ENCODE measurements around the gene PMF1.

PMF1 gene

DNA sequence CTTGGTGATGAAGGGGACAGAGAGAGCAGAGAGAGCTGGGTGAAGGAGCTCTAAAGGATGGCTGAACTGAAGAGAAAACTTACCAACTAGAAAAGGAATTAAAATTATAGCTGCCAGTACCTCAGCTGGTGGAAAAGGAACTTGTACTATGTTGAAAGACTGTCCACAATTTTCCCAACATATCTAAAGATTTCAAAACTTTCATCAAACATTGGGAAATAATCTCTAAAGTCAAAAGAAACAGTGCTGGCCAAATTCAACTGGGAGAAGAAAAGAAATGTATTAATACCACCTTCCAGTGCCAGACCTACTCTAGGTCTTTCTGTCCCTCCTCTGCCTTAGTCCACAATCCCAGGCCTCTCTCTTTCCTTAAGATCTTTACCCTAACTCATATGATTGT, 63.7 kb downstream of the PMF1 start:
- TF ChIP-seq POLR2AphosphoS5 (IDR thresholded peaks at IDR 0.05; ENCODE audit: borderline replicate concordance, low read depth, low read length) (no peak), FOXP2 (optimal IDR thresholded peaks at IDR 0.05; ENCODE audit: control extremely low read depth, extremely low read length, insufficient read depth) (no peak), EZH2 (IDR thresholded peaks at IDR 0.05) (no peak)
- H3K27ac ChIP-seq, result no peak overlapping the region

DNA sequence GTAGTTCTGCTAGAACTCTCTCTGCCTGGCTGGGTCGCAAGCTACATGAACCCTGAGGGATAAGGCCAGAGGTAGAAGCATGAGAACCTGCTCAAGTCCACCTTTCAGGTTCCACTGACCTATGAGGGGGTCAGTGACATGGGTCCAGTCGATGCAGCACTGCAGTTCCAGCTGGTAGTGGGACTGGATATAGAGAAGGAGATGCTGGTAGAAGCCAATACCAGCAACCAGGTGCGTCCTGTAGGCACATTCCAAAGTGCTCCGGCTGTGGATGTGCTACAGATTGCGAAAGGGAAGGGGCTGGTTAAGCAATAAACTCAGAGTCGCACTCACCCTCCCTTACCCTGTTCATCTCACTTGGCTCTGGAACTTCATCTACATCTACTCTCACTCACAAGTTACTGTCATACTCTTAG, 64.2 kb downstream of the PMF1 start:
- Histone ChIP-seq H3K9me3 (ENCODE audit: low read depth, low read length) (no peaks in the 10 kb centered on the region), H3K9ac (ENCODE audit: insufficient read length) (no peak overlapping the region), H3K4me3 (no peak overlapping the region), H3K36me3 (ENCODE audit: insufficient read depth, low read length) (peaks cover 87% of the 10 kb centered on the region), H3K27ac (no peak overlapping the region)
- no peak for DNase-seq (ENCODE audit: low read depth, low spot score)
- TF ChIP-seq POLR2AphosphoS5 (IDR thresholded peaks at IDR 0.05; ENCODE audit: borderline replicate concordance, low read depth, low read length) (no peak), FOXP2 (optimal IDR thresholded peaks at IDR 0.05; ENCODE audit: control extremely low read depth, extremely low read length, insufficient read depth) (no peak), EZH2 (IDR thresholded peaks at IDR 0.05) (no peak)

More for the DNA sequence above, 63.7 kb downstream of the PMF1 start:
- Histone ChIP-seq H3K4me3 (no peak overlapping the region), H3K9ac (ENCODE audit: insufficient read length) (no peak overlapping the region), H3K9me3 (ENCODE audit: low read depth, low read length) (no peaks in the 10 kb centered on the region), H3K36me3 (ENCODE audit: insufficient read depth, low read length) (peaks cover 92% of the 10 kb centered on the region)
- no peak for DNase-seq (ENCODE audit: low read depth, low spot score)

DNA sequence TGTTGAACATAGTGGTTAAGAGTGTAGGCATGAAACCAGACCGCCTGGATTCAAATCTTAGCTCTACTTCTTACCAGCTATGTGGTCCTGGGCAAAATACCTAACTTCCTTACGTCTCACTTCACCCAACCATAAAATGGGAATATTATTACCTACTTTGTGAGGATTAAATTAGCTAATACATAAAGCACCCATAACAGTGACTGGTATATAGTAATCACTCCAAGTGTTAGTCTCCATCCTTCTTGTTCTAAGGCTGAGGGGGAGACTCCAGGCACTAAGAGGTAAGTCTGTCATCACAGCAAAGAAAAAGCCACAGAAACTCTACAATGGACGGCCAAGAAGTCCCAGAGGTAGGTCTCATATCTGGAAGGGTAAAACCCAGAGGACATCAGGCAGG, 67.0 kb downstream of the PMF1 start:
- TF ChIP-seq POLR2AphosphoS5 (IDR thresholded peaks at IDR 0.05; ENCODE audit: borderline replicate concordance, low read depth, low read length) (no peak), FOXP2 (optimal IDR thresholded peaks at IDR 0.05; ENCODE audit: control extremely low read depth, extremely low read length, insufficient read depth) (no peak), EZH2 (IDR thresholded peaks at IDR 0.05) (no peak)
- H3K4me3 ChIP-seq, result no peak overlapping the region
- no peaks in the 10 kb centered on the region for H3K9me3 ChIP-seq (ENCODE audit: low read depth, low read length)
- no peak for DNase-seq (ENCODE audit: low read depth, low spot score)
- H3K27ac ChIP-seq, result no peak overlapping the region
- no peak overlapping the region for H3K9ac ChIP-seq (ENCODE audit: insufficient read length)
- peaks cover 58% of the 10 kb centered on the region for H3K36me3 ChIP-seq (ENCODE audit: insufficient read depth, low read length)

DNA sequence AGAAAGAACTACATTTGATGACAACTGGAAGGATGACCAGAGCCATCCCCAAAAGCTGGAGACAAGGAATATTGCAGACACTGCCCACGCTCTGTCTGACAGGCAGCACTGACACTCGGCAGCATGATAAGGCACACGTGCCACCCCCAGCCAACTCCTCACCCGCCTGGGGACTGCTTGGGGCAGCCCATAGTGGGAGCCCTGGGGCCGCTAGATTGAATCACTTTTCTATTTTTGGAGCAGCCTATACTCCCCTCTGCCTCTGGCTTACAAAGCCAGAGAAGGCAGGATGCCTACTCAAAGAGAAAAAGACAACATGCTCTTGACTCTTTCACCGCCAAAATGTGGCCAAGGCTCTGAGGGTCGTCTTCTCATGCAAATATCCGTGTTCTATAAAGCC, 68.5 kb downstream of the PMF1 start:
- H3K36me3 ChIP-seq (ENCODE audit: insufficient read depth, low read length), result peaks cover 46% of the 10 kb centered on the region
- H3K4me3 ChIP-seq, result peak overlapping the region; percentile 87
- H3K27ac ChIP-seq, result no peak overlapping the region
- DNase-seq (ENCODE audit: low read depth, low spot score), result no peak
- peak overlapping the region; percentile 98 for H3K9ac ChIP-seq (ENCODE audit: insufficient read length)
- H3K9me3 ChIP-seq (ENCODE audit: low read depth, low read length), result no peaks in the 10 kb centered on the region
- TF ChIP-seq POLR2AphosphoS5 (IDR thresholded peaks at IDR 0.05; ENCODE audit: borderline replicate concordance, low read depth, low read length) (no peak), FOXP2 (optimal IDR thresholded peaks at IDR 0.05; ENCODE audit: control extremely low read depth, extremely low read length, insufficient read depth) (no peak), EZH2 (IDR thresholded peaks at IDR 0.05) (no peak)

GRCh38 chr1:156281693-156282478, 69.1 kb downstream of the PMF1 start:
- peaks cover 40% of the 10 kb centered on the region for H3K36me3 ChIP-seq (ENCODE audit: insufficient read depth, low read length)

DNA sequence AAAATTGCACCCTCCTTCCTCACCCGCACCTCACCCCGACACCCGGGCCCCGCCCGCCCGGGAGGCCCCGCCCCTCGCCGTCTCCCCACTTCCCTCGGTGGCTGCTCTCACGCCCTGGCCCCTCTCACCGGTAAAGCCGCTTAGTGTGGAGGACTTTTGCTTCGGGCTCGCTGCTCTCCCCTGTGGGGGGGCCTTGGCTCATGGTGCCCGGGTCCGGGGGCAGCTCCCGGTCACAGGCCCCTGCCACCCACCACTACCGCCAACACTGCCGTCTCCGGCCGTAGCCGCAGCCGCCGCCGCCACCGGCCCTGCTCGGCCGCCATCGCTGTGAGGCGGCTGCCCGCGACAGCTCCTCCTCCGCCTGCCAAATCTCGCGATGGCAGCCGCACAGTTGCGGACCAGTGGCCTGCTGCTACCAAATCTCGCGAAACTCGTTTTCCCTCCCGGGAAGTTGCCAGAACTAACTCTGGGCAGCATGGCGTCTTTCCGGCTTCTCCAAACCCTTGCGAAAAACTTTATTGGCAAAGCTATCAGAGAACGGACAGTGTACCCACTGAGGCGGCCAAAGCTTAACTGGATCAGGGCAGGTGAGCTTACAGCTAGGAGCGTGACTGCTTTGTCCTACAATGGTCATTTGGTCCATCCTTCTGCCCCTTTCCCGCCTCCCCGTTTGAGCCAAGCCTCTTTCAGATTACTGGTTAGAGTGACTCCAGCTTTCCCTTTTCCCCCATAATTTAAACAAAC, 69.8 kb downstream of the PMF1 start, which contains the start of gene SMG5:
Gene SMG5 (minus strand): TSS at position 347 of the 744 bp plus-strand sequence. CDS start 145 bp downstream, at position 202.
- TF ChIP-seq FOXP2 (optimal IDR thresholded peaks at IDR 0.05; ENCODE audit: control extremely low read depth, extremely low read length, insufficient read depth) (no peak), POLR2AphosphoS5 (IDR thresholded peaks at IDR 0.05; ENCODE audit: borderline replicate concordance, low read depth, low read length) (peak; percentile 95)
- Histone ChIP-seq H3K9me3 (ENCODE audit: low read depth, low read length) (no peaks in the 10 kb centered on the region), H3K27ac (peak within 1 kb of the TSS; percentile 90), H3K36me3 (ENCODE audit: insufficient read depth, low read length) (peaks cover 32% of the 10 kb centered on the region), H3K4me3 (peak within 1 kb of the TSS; percentile 87), H3K9ac (ENCODE audit: insufficient read length) (peak within 1 kb of the TSS; percentile 98)
- peak; percentile 98 for DNase-seq (ENCODE audit: low read depth, low spot score)

More at GRCh38 chr1:156281693-156282478, 69.1 kb downstream of the PMF1 start:
- TF ChIP-seq FOXP2 (optimal IDR thresholded peaks at IDR 0.05; ENCODE audit: control extremely low read depth, extremely low read length, insufficient read depth), result no peak
- TF ChIP-seq POLR2AphosphoS5 (IDR thresholded peaks at IDR 0.05; ENCODE audit: borderline replicate concordance, low read depth, low read length), result peak; percentile 29; the same call in 1 of the 2 replicates
- no peak for TF ChIP-seq EZH2 (IDR thresholded peaks at IDR 0.05)
- DNase-seq (ENCODE audit: low read depth, low spot score), result no peak
- peak overlapping the region; percentile 98 for H3K9ac ChIP-seq (ENCODE audit: insufficient read length)
- peak overlapping the region; percentile 87 for H3K4me3 ChIP-seq
- H3K27ac ChIP-seq, result peak overlapping the region; percentile 90
- H3K9me3 ChIP-seq (ENCODE audit: low read depth, low read length), result no peaks in the 10 kb centered on the region

DNA sequence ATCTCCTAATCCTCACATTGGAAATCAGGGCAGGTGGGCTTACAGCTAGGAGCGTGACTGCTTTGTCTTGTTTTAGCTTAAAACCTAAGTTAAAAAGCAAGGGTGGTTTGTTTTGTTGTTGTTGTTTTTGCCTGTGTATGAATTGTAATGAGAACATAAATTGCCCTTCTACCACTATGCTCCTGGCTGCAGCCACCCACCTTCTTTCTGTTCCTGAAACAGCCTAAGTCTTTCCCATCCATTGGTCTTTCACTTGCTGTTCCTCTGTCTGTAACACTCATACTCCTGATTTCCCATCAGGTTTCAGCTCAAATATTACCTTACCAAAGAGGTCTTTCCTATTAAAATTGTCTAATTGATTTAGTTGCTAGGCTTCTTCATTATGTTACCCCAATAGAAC, 70.7 kb downstream of the PMF1 start:
- peak overlapping the region; percentile 87 for H3K4me3 ChIP-seq
- TF ChIP-seq FOXP2 (optimal IDR thresholded peaks at IDR 0.05; ENCODE audit: control extremely low read depth, extremely low read length, insufficient read depth) (no peak), POLR2AphosphoS5 (IDR thresholded peaks at IDR 0.05; ENCODE audit: borderline replicate concordance, low read depth, low read length) (no peak), EZH2 (IDR thresholded peaks at IDR 0.05) (no peak)
- H3K9ac ChIP-seq (ENCODE audit: insufficient read length), result peak overlapping the region; percentile 98
- H3K9me3 ChIP-seq (ENCODE audit: low read depth, low read length), result no peaks in the 10 kb centered on the region
- no peak overlapping the region for H3K27ac ChIP-seq
- no peak for DNase-seq (ENCODE audit: low read depth, low spot score)
- H3K36me3 ChIP-seq (ENCODE audit: insufficient read depth, low read length), result peaks cover 24% of the 10 kb centered on the region

GRCh38 chr1:156284112-156284511, 71.3 kb downstream of the PMF1 start, which contains the start of gene TMEM79:
Gene TMEM79, plus strand, starts transcription at chr1:156284325. Its CDS starts 902 bp downstream, at chr1:156285227.
- H3K9ac ChIP-seq (ENCODE audit: insufficient read length), result peak within 1 kb of the TSS; percentile 98
- no peak for DNase-seq (ENCODE audit: low read depth, low spot score)
- peak within 1 kb of the TSS; percentile 9; the same call in 1 of the 2 replicates for H3K27ac ChIP-seq
- TF ChIP-seq POLR2AphosphoS5 (IDR thresholded peaks at IDR 0.05; ENCODE audit: borderline replicate concordance, low read depth, low read length), result no peak
- TF ChIP-seq FOXP2 (optimal IDR thresholded peaks at IDR 0.05; ENCODE audit: control extremely low read depth, extremely low read length, insufficient read depth), result no peak
- no peak for TF ChIP-seq EZH2 (IDR thresholded peaks at IDR 0.05)
- H3K36me3 ChIP-seq (ENCODE audit: insufficient read depth, low read length), result peaks cover 18% of the 10 kb centered on the region
- H3K4me3 ChIP-seq, result peak within 1 kb of the TSS; percentile 87
- no peaks in the 10 kb centered on the region for H3K9me3 ChIP-seq (ENCODE audit: low read depth, low read length)
